HG02943 (cell line): ENCODE results near the gene PPARA.

Source experiments
- ATAC-seq: cut with Tn5 transposase; IDR thresholded peaks from one replicate; pipeline ENCODE4 v1.9.1; 2021; ENCODE audit warnings: mild to moderate bottlenecking, low read depth, moderate library complexity; ENCODE audit not compliant: unreplicated experiment

The PPARA gene

GRCh38 chr22:46113910-46114517 is 36.3 kb upstream of the PPARA start:
- no peak for ATAC-seq

- no peak for ATAC-seq
Observed at GRCh38 chr22:46114518-46115387, 35.6 kb upstream of the PPARA start.

- ATAC-seq, result no peak
Observed at GRCh38 chr22:46115388-46115678, 35.0 kb upstream of the PPARA start.

GRCh38 chr22:46115755-46116490 is 34.4 kb upstream of the PPARA start:
- no peak for ATAC-seq

DNA sequence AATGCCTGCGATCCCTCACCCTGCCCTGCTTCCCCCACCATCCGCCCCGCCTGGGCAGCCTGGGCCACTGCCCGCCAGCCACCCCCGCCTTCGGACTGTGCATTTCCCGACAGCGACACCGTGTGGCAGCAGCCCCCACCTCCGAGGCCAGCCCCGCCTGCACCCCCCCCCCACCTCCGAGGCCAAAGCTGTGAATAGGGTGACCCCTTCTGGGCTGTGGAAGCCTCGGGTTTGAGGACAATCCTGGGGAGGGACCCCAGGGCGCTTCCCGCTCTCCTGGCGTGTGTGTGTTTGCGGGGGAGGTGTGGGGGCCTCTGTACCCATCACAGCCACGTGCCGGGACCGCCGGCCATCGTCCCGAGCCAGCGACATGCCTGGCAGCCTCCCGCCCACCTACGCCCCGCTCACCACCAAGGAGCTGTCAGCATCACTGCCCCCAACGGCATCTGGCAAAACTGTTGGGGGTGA is 33.8 kb upstream of the PPARA start:
- no peak for ATAC-seq

- ATAC-seq, result no peak
Observed at GRCh38 chr22:46117206-46118199, 32.8 kb upstream of the PPARA start.

GRCh38 chr22:46119093-46119728 is 31.1 kb upstream of the PPARA start:
- no peak for ATAC-seq

GRCh38 chr22:46119729-46120419 is 30.5 kb upstream of the PPARA start:
- ATAC-seq, result no peak

DNA sequence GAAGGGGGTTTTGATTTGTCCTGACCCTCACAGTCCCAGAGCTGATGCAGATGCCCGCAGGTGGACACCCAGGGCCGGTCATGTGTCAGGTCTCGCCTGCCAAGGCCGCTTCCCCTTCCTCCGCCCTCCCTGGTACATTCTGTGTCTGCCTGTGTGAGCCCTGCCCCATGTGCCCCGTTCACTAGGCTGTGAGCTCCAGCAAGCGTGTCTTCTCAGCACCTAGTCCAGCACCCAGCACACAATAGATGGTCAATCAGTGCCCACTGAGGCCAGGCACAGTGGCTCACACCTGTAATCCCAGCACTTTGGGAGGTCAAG is 29.9 kb upstream of the PPARA start:
- no peak for ATAC-seq

DNA sequence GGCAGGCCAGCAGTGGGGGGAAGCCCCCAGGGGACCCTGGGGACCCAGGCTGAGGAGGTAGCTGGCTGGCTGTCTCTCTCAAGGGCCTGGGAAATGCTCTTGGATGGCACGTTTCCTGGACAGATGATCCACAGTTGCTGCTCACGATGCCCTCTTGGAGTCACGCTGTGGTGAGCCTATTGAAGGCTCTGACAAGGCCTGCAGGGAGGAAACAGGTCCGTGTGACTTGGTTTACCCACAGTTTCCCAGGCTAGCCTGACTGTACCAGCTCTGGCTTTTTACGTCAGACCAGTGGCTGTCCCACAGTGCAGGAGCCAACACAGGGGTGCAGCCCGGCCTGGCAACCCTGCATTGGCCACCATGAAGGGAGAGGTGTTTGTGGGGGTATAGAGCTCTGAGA is 29.2 kb upstream of the PPARA start:
- no peak for ATAC-seq

DNA sequence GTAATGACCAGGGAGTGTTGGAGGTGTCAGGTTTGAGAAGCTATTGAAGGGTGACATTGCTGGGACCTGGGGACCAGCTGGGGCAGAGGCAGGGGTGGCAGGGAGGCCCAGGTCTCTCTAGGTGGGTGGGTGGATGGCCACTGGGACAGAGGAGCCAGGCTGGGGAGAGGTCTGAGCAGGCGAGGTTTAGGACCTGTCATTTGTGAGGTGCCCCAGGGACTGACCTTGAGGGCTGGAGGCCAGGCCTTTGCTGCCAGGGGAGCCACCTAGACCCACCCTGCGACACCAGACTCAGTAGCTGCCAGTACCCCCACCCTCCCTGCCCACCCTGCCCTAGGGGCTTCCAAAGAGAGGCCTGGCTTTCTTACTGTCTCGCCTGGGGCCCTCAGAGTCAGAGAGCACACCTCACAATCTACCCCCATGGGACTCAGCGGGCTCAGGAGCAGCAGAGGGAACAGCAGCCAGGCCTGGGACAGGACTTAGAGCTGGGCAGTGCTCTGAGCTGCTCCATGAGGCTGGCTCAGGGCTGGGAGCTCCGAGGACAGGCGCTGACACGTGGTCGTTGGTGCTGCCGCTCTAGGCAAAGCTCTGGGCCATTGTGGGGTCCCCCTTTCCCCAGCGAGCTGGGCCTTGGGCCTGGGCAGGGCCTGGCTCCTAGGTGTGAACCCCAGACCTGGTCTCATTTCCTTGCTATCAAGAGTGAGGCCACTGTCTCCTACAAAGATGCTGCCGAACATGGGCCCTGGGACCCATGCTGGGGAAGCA is 28.6 kb upstream of the PPARA start:
- ATAC-seq, result no peak

- ATAC-seq, result no peak
Observed at GRCh38 chr22:46122511-46122971, 27.8 kb upstream of the PPARA start.

GRCh38 chr22:46122980-46123693 is 27.2 kb upstream of the PPARA start:
- ATAC-seq, result no peak

GRCh38 chr22:46123694-46124382 is 26.5 kb upstream of the PPARA start:
- ATAC-seq, result no peak

DNA sequence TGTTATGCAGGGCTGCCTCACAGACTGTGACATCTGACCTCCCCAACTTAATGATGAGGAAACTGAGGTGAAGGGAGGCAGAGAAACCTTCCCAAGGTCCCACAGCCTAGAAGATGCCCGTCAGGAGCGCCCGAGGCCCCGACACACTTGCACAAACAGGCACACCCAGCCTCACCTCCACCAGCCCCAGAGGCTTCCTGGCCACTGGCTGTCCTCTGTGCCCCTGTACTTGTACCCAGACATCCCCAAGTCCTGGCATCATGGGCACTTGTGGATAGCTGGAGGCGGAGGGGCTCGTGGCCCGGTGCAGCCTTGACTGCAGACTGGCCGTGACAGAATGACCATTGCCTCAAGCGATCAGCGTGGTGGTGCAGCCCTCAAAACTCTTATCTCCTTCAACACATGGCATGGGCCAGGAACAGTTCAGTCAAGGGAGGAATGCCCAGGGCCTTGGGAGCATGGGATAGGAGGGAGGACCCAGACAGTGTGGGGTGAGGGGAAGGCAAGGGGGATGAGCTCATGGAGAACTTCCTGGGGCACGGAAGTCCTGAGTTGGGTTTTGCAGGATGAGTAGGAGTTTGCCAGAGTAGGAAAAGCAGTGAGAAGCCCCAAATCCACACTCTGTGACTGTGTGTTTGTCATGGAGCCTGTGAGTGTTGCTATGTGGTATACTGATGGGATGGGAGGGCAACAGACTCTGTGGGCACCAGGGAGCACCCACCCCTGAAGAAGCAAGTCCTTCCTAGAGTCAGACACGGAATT is 25.8 kb upstream of the PPARA start:
- no peak for ATAC-seq

GRCh38 chr22:46125311-46125710 is 25.0 kb upstream of the PPARA start:
- no peak for ATAC-seq
